GOT3 (cell line): ENCODE results near the gene XRCC5.

Experiments
- DNase-seq: peaks from one replicate; lab custom pipeline; 2025; ENCODE audit warnings: mixed read lengths; lab: John Stamatoyannopoulos, UW

The XRCC5 gene

DNA sequence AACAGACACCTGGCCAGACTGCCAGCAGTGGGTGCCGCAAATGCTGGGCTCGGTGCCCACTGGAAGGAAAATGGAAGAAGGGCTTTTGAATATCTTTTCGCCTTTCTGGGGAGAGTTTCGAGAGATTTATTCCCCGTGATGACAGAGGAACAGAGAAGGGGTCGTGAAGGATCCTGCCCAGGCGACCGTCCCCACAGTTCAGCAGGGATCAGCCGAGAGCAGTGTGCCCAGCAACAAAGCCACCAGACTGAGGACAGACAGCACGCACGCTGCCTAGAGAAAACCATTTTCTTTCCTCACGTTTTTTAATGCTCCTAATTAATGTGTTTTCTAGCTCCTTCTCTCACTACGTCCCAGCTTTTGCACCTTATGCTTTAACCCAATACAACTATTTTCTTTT is 47.7 kb downstream of the XRCC5 start:
- DNase-seq, result no peak

DNA sequence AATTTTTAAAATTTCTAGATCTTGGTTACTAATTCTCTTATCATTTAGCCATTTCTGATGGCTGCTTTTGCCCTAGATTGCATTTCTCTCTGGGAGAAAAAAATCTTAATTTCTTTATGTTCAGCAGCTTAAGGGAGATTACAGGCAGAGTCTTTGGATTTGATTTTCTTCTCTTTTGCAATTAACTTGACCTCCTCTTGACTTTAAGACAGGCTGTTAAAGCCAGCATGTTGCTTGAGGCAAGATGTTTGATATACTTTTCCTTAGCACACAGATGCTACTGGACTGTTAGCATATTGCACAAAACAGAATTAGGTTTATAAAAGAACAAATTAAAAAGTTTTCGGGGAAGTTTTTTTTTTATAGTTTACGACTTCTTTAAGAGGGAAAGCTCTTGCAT is 50.0 kb downstream of the XRCC5 start:
- DNase-seq, result no peak

DNA sequence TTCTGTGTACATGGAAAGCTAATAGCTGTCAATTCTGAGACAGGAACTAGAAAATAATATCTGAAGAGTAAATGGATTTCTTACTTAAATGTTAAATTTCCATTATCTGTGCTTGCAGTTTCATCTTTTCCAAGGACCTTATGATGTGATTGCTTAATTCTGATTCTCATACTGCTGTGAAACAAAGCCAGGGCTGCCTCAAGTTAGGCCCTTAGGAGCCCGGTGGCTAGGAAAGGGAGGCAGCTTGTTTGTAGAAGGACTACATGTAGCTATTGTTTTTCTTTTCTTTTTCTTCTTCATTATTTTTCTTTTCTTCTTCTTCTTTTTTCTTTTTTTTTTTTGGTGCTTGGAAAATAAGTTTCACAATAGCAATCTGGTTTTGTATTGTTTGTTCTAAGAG is 50.5 kb downstream of the XRCC5 start:
- no peak for DNase-seq

DNA sequence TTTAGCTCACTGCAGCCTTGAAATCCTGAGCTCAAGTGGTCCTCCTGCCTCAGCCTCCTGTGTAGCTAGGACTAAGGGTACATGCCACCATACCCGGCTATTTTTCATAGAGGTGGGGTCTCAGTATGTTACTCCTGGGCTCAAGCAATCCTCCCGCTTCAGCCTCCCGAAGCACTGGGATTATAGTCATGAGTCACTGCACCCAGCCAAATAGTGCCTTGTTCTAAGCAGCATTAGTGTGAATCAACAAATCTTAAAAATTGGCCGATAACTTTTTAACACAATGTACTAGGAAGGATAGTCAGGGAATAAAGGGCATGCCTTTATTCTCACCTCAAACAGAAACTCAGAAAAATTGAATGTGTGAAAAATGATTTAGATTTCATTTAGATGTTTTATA is 51.6 kb downstream of the XRCC5 start:
- no peak for DNase-seq

DNA sequence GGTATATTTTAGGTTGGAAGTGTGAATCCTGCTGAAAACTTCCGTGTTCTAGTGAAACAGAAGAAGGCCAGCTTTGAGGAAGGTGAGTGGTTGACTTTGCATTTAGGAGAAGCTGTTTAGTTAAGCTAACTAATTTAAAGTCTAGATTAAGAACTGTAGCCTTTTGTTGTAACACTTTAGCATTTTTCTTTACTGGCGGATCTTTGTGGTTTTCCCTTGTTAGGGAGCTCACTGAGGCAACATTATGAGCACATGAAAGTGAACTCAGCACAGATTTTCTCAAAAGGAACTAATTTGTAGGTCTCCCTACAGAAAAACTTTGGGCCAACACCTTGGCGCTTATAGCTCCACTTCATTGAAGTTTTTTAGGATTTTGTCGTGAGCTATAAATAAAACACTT is 52.8 kb downstream of the XRCC5 start:
- no peak for DNase-seq

DNA sequence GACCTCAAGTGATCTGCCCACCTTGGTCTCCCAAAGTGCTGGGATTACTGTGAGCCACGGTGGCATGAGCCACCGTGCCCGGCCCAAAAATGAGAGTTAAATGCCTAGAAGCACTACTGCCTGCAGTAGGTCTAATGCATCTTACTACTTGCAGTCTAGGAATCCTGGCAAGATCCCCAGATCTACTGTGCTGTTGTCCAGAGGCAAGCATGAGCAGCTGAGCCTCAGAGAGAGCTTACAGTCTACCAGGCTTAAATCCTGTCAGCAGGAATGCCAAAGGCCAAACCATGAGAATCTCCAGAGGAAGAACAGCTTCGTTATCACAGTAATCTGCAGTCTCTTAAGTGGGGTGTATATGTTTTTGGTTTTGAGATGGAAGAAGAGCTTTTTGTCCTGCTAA is 54.4 kb downstream of the XRCC5 start:
- DNase-seq, result no peak

DNA sequence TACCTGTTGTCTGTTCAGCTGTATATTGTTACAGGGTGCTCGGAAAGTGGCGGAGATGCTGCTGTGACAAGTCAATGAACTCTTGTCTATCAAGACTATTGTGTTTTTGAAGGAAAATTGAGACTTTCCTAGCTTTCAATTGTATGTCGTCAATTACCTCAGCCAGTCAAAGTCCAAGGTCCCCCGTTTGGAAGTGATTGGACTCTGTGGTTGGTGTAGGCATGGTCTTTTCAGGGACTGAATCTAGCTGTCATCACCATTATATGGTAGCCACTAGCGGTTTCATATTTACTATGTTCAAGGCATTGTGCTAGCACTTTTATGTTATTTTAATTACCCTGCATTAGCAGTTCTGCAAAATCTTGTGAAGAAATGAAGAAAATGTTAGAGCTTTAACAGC is 54.9 kb downstream of the XRCC5 start:
- DNase-seq, result no peak

DNA sequence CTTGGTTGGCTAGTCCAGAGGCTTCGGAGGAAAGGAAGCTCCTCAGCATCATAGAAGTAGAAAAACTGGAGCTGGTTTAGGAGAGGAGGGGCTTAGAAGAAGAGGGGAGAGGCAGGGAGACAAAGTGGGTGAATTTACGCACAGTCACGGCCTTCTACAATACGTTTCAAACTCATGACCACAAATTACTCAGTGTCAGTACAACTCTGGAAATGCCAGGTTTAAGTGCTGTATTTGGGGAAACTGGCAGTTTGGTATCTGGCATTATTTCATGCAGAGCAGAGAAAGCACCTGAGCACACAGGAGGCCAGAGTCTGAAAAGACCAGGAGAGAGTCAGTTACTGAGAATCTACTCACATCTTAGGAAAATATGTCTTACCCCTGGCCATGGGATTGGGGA is 55.4 kb downstream of the XRCC5 start:
- no peak for DNase-seq

DNA sequence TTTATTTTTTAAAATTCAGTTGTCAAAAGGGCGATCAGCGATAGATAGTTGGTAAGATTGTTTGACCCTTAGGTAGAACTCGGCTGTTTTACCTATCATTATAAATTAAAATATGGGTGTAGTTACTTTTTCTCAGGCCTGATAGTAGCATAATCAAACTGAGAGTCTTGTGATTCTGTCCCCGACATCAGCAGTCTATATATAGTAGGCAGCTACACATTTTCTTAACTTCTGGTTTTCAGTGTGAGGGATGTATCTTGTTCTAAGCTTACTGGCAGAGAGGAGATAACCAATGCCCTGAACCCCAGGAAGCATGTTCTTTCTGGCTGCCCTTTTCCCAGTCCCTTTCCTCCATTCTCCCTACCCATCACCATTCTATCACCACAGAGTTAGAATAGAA is 56.6 kb downstream of the XRCC5 start:
- no peak for DNase-seq

DNA sequence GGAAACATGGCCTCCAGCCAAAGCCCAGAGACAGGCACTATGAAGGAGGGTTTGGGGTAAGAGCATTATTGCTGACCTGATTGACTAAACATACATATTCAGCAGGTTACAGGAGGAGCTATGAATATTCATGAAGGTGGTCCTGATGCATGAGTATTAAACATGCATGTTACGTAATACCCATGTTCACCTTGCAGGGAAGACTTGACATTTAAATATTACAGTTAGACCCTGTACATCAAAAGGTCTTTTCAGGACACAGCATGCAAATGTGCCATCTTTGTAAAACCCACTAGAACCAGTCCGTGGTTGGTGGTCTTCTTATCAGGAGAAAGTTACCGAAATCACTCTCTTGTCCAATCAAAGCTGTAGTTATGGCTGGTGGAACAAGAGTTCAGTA is 59.9 kb downstream of the XRCC5 start:
- no peak for DNase-seq

DNA sequence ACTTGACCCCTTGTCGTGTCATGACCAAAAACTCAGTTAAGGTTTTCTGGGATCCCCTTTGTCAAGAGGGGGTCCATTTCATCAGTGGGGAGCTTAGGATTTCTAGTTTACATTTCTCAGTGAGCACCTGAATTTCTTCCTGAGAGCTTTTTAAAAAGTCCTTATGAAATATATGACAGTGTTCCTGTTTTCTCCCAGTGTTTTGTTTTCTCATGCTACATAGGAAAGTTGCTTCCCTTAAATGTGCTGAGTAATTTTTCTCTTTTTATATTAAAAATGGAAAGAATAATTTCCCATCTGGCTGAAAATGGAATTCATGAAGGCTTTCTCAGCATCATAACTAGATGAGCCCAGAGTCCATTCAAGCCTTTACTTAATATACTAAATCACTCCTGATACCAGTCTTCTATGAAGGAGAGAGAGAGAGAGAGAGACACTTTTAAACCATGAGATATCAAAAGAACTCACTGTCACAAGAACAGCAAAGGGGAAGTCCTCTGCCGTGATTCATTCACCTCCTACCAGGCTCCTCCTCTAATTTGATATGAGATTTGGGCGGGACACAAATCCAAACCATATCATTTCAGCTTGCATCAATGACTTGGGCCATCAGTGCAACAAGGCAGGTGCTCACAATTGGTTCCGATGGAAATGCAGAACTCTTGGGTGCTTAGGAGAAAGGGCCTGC is 61.1 kb downstream of the XRCC5 start:
- DNase-seq, result no peak

DNA sequence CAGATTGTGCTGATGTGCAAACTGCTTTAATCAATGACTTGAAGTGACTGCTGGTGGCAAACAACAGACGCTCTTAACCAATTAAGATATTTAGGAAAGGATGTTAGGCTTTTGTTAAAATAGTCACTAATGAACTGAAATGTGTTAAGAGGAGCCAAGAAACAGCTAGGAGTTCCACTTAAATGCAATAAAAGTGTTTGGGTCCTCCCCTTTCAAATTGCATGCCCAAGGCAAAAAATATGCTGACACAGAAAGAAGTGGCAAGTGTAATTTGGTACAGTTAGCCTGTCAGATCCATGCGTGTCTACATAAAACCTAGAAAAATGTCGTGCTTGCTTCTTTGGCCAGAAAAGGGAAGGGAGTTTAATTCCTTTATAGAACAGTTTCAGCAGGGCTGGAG is 61.9 kb downstream of the XRCC5 start:
- no peak for DNase-seq

DNA sequence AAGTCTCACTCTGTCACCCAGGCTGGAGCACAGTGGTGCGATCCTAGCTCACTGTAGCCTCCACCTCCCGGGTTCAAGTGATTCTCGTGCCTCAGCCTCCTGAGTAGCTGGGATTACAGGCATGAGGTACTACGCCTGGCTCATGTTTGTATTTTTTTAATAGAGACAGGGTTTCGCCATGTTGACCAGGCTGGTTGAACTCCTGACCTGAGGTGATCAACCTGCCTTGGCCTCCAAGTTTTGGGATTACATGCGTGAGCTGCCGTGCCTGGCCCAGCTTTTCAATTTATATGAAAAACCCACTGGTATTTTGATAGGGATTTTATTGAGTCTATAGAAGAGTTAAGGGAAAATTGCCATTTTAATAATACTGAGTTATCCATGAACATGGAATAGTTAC is 63.3 kb downstream of the XRCC5 start:
- no peak for DNase-seq

DNA sequence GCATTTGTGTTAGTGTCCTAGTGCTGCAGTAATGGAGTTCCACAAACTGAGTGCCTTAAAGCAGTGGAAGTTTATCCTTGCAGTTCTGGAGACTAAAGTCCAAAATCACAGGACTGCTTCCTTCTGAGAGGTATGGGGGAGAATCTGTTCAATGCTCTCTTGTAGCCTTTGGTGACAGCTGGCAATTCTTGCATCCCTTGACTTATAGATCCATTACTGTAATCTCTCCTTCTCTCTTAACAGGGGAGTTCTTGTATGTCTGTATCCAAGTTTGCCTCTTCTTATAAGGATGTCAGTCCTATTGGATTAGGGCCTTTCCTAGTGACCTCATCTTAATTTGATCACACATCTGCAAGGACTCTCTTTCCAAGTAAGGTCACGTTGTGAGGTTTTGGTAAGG is 69.9 kb downstream of the XRCC5 start:
- no peak for DNase-seq

DNA sequence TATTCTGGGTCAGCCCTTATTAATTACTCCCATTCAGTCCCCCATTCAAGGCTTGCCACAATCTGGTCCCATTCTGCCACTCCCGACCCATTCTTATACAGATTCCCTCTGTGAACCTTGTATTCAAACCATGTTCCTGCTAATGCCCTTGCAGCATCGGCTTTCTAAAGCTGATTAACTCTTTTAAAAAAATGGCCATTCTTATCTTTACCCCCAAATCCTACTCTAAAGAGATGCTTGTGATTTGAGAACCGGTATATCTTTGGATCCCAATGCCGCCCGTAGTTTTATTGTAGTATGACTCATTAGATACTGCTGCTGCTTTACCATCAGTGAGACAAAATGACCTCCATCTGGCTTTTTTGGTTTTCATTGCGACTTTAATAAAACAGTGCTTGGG is 72.2 kb downstream of the XRCC5 start:
- DNase-seq, result no peak

DNA sequence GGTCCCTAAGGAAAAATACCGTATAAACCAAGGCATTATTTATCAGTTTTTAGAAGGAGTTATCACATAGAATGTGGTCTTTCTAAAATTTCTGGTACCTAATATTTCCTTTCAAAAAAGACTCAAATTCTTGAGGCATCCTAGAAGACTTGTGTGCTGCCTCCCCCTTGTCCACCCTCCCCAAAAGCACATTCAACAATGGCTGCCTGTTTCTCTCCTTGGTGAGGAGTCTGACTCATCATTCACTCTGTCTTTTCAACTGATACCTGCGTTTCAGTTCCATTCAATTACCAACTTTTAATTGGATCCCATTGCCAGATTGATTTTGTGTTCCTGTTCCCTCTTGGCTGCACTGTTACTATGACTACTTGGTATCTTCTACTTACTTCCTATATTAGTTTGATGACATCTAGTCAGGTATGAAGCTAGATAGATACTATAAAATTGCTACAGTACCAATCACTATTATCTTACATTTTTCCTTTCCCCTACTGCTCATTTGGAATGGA is 72.9 kb downstream of the XRCC5 start:
- DNase-seq, result no peak

DNA sequence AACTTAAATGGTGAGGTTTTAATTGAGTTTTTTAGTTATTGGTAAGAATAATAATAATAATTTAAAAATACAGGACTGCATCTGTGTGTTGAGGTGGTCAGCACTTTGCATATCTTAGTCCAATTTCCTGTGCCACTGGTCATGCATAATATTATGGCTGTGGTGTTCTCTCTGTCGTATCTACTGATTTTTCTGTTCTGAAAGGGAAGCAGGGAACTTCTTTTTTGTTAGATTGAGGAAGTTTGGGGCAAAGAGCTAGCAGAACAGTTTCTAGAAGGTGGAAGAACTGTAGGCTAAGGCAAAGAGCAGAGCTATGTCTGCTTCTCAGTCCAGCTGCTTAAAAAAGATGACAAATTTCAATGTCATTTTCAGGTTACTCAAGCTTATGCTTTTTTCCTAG is 74.3 kb downstream of the XRCC5 start:
- no peak for DNase-seq

DNA sequence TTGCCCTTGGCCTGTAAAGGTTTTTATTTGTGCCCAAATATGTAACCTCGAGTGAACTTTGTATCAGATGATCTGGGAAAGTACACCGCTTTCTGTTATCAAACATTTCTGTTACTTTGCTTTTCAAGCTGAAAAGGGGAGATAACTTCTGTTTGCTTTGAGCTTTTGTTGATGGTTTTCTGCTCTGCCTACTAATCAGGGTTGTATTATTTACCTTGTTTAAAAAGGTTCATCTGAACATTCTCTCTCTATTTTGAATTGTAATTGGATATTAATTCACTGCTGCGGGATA is 79.4 kb downstream of the XRCC5 start:
- DNase-seq, result no peak

DNA sequence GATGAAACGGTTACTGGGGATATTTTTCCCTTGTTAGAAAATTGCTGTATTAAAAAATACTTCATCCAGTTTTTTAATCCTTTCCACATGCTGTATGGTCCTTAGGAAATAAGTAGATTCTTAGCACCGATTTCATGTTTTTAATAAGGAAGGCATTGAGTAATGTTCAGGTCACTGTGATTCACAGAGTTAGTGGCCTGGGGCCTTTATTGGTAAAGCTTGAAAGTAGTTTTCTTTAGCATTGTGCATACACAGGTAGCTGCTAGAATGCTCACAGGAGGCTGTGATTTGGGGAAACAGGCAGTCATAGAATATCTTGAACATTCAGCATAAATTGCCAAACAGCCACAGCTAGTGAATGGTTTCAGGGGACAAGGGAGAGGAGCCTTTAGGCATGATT is 79.8 kb downstream of the XRCC5 start:
- no peak for DNase-seq

DNA sequence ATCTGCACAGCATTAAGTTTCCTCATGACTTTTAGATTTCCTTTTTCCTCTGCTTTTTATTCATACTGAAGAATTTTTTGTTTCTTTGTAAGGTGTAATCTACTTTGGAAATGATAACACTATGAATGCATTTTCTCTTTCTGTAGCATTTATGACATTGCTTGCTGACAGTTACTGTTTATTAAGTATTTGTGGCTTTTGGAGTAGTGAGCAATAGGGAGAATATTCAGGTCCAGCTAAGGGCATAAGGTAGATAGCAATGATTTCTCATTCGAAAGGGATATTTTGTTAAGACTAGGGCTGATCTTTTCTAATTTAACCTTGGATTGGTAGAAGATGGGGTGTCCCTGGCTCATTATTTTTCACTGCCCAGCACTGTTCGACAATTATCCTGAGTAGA is 80.3 kb downstream of the XRCC5 start:
- no peak for DNase-seq

DNA sequence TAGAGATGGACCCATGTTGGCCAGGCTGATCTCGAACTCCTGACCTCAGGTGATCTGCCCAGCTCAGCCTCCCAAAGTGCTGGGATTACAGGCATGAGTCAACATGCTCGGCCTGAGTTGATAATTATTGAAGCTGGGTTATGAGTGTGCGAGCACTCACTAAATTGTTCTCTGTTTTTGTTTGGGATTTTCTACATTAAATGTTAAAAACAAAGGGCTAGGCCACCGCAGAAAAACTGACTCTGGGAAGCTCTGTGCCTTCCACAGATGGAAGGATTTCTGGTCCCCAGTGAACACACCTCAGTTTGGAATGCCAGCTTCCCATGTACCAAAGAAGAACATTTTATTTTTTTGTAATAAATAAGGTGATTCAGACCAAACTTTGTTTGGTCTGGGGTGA is 83.0 kb downstream of the XRCC5 start:
- DNase-seq, result no peak

DNA sequence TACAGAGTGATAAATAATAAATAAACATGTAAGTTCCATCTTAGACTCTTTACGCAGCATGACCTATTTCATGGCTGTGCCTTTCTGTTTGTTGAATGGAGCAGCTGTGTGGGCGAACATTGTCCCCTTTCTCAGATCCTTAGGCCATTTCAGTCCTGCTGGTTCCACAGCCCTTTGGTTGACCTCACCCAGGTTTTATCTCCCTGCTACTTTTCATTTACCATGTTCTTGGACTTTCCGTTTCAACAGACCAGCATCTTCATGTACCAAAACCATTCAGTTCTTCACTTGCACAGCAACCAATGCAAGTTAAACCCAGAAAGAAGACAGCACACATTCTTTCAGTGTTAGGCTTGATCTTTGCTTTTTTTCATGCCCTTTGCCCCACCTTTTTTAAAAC is 83.8 kb downstream of the XRCC5 start:
- no peak for DNase-seq

DNA sequence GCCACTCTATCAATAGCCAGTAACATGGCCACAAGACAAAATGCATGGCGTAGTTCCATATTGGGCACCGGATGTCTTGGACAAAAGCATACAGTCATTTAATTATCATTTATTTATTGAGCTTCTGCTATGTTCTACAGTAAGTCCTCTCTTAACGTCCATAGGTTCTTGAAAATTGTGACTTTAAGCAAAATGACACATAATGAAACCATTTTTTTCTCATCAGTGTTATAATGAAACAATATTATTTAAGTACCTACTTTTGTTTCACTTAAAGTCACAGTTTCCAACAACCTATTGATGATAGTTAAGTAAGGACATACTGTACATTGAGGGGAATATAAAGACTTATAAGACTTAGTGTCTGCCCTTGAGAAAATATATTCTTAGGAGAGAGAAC is 84.9 kb downstream of the XRCC5 start:
- DNase-seq, result no peak

DNA sequence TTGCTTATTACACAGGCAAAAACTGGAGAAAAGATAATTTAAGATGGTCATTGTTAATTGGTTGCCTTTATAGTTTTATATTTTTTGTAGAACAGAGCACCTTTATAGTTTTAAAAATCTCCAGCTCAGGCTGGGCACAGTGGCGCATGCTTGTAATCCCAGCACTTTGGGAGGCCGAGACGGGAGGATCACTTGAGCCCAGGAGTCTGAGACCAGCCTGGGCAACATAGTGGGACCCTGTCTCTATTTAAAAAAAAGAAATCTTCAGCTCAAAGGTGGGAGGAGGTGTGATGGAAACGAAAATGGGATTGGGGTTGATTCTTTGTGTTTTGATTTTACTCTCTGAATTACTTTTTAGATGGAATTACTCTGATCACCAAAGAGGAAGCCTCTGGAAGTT is 85.4 kb downstream of the XRCC5 start:
- DNase-seq, result no peak

DNA sequence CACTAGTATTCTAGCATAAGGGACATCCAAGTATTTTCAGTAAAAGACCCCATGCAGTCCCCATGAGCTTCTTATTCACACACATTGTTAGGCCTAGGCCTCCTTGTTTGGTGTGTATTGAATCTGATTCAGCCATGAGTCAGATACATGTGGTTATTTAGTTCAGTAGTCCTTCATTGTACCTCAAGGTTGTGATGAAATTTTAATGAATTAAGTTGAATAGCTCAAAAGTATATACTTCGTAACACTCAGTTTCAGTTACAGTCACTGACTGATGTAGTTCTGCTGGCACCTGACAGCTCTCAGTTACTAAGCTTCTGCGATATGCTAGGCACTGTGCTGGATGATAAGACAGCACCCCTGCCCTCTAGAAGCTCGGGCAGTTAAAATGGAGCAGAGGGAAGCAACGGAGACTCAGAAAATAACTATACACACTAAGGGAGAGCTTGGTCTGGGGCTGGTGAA is 86.4 kb downstream of the XRCC5 start:
- no peak for DNase-seq
